Vagina (tissue), 2 donors: ENCODE data around the gene SPAG16.

Experiments
- CTCF ChIP-seq, 3 experiments: fragments of 450-650 bp in 2 of 3; fragments of 200-600 bp in 1 of 3; sonication (generic) in 1 of 3; IDR thresholded peaks; one replicate each; pipeline ENCODE4 v1.5.1; 2017 to 2019; ENCODE audit warnings: antibody characterized with exemption in 3 of 3, mild to moderate bottlenecking in 2 of 3, moderate library complexity in 2 of 3
- POLR2A ChIP-seq, 2 donors: fragments of 450-650 bp; IDR thresholded peaks; one replicate each; pipeline ENCODE4 v1.6.1; 2017; ENCODE audit warnings: antibody characterized with exemption in 2 of 2, mild to moderate bottlenecking in 2 of 2, moderate library complexity in 2 of 2
- POLR2AphosphoS5 ChIP-seq, 2 donors: sonication (generic); formaldehyde crosslinking; IDR thresholded peaks; one replicate each; pipeline ENCODE4 v1.9.0; 2017; ENCODE audit warnings: antibody characterized with exemption in 2 of 2, mild to moderate bottlenecking in 2 of 2, low read depth in 1 of 2; ENCODE audit not compliant: insufficient read depth in 1 of 2

- TF ChIP-seq POLR2A (IDR thresholded peaks at IDR 0.05) (no peak), CTCF (IDR thresholded peaks at IDR 0.05) (no peak), POLR2AphosphoS5 (IDR thresholded peaks at IDR 0.05; ENCODE audit: insufficient read depth in 1 of 2, low read depth in 1 of 2) (no peak)
These were observed 687.3 kb downstream of the SPAG16 start for GRCh38 chr2:213971536-213971935.
